Right lobe of liver (tissue), 6 donors: Measurements from ENCODE around the gene CAB39L. TPM values are rescaled to one million over a fixed set of nuclear protein-coding genes. Genes with fewer than 3 reads are reported as not detected.

Experiments used
- ATAC-seq, 4 donors: fragments of 200-7000 bp; cut with Tn5 transposase; one replicate each; pipeline ENCODE4 v1.9.1; 2020; ENCODE audit warnings: mild to moderate bottlenecking in 4 of 4, moderate library complexity in 4 of 4
- DNase-seq, 3 donors: peaks; one replicate each; pipeline ENCODE4 v3.0.0-alpha.2; 2020
- H3K27ac ChIP-seq, 3 donors: fragments of 200-600 bp; one replicate each; pipeline ENCODE4 v1.8.0; 2022
- H3K27me3 ChIP-seq, 2 donors: fragments of 200-600 bp; one replicate each; pipeline ENCODE4 v1.8.0; 2022
- H3K36me3 ChIP-seq, 4 donors: fragments of 200-600 bp; sonication (generic) in 1 of 4; one replicate each; pipeline versions ENCODE4 v1.5.1 to v1.8.0; 2017 to 2022; ENCODE audit warnings: control low read depth in 1 of 4
- H3K4me1 ChIP-seq, 4 donors: fragments of 200-600 bp; sonication (generic) in 1 of 4; one replicate each; pipeline versions ENCODE4 v1.5.1 to v1.8.0; 2017 to 2022; ENCODE audit warnings: control low read depth in 1 of 4
- H3K4me3 ChIP-seq, 3 donors: fragments of 200-600 bp; one replicate each; pipeline ENCODE4 v1.8.0; 2022
- H3K9me3 ChIP-seq, 4 donors: fragments of 200-600 bp; sonication (generic) in 1 of 4; one replicate each; pipeline versions ENCODE4 v1.5.1 to v1.8.0; 2017 to 2022; ENCODE audit warnings: control low read depth in 1 of 4
- CTCF ChIP-seq, 4 donors: fragments of 200-600 bp in 3 of 4; fragments of 450-650 bp in 1 of 4; IDR thresholded peaks; one replicate each; pipeline versions ENCODE4 v1.5.1 to v1.8.0; 2016 to 2022; ENCODE audit warnings: antibody characterized with exemption in 4 of 4, mild to moderate bottlenecking in 2 of 4
- POLR2A ChIP-seq: fragments of 450-650 bp; IDR thresholded peaks from one replicate; pipeline ENCODE4 v1.6.1; 2017; ENCODE audit warnings: antibody characterized with exemption, mild to moderate bottlenecking
- WGBS: methylation state at CpG from one replicate; pipeline ENCODE4 v1.1.6; 2018; ENCODE audit warnings: low coverage, low lambda C conversion rate; ENCODE audit not compliant: insufficient coverage; ENCODE audit errors: missing lambda C conversion rate; 5-methylcytosine and 5-hydroxymethylcytosine counted together
- intact Hi-C, 2 donors: fragments of 100-400 bp; cut with DNase I; formaldehyde crosslinking; loops; one replicate each; pipeline versions ENCODE4 v1.11.2 to v1.14.1; 2022
- total RNA-seq, 6 experiments: library from RNA; depleted of rRNA in 2 of 6; stranded (reverse); fragments of >200 nt in 2 of 6; fragmentation: NEBNext Ultra II Directional in 3 of 6; extraction: Animal tissue kit (Norgen Biotek cat#: 25700) in 3 of 6; gene quantifications; one replicate each; pipeline versions ENCODE4 v1.1.0 to v1.2.4, GENCODE V29; 2016 to 2023
- donor health status: DM: no; HTN: yes; CAD: no.
- donor health status: DM: no; HTN: no; CAD: no.
- donor health status: DM: no; HTN: no; CAD: no.
- donor health status: DM: no; HTN: yes; CAD: no.
- donor health status: DM: no; HTN: yes; CAD: no.

The CAB39L gene
- total RNA-seq, 6 experiments from 2014 or later = 1.9 to 4.1 (median 2.8) TPM

- no peak overlapping the region for H3K27ac ChIP-seq
- intact Hi-C loops = no loop called here
- H3K27me3 ChIP-seq = no peaks in the 10 kb centered on the region
- no peak overlapping the region for H3K4me3 ChIP-seq
- no peaks in the 10 kb centered on the region for H3K4me1 ChIP-seq
- WGBS = 78% methylated on average over 5 of the region's 7 CpGs
- DNase-seq = no peak
- ATAC-seq = no peak
- H3K9me3 ChIP-seq = no peaks in the 10 kb centered on the region
- TF ChIP-seq POLR2A (no peak), CTCF (IDR thresholded peaks at IDR 0.05) (no peak)
- no peaks in the 10 kb centered on the region for H3K36me3 ChIP-seq
Measured at GRCh38 chr13:49403996-49404702, 39.7 kb downstream of the CAB39L start.

- Histone ChIP-seq H3K4me3 (no peak overlapping the region), H3K27me3 (no peaks in the 10 kb centered on the region), H3K36me3 (no peaks in the 10 kb centered on the region), H3K27ac (no peak overlapping the region), H3K9me3 (no peaks in the 10 kb centered on the region), H3K4me1 (no peaks in the 10 kb centered on the region)
- DNase-seq = no peak
- 51% methylated on average over 7 of the region's 7 CpGs for WGBS
- intact Hi-C loops = no loop called here
- peak; percentile 48 to 73 (median 67) for ATAC-seq
- TF ChIP-seq CTCF (IDR thresholded peaks at IDR 0.05) = no peak
- TF ChIP-seq POLR2A = no peak
Measured at GRCh38 chr13:49400755-49401659, 42.9 kb downstream of the CAB39L start.

GRCh38 chr13:49399801-49400472 is 43.9 kb downstream of the CAB39L start:
- Histone ChIP-seq H3K9me3 (no peaks in the 10 kb centered on the region), H3K36me3 (no peaks in the 10 kb centered on the region), H3K4me3 (no peak overlapping the region), H3K27ac (no peak overlapping the region), H3K4me1 (no peaks in the 10 kb centered on the region), H3K27me3 (no peaks in the 10 kb centered on the region)
- WGBS = 76% methylated on average over 1 of the region's 1 CpG
- ATAC-seq = no peak
- DNase-seq = no peak
- no peak for TF ChIP-seq CTCF (IDR thresholded peaks at IDR 0.05)
- TF ChIP-seq POLR2A = no peak
- intact Hi-C loops = no loop called here

GRCh38 chr13:49395878-49396380 is 47.9 kb downstream of the CAB39L start:
- Histone ChIP-seq H3K9me3 (no peaks in the 10 kb centered on the region), H3K4me3 (no peak overlapping the region), H3K27ac (no peak overlapping the region), H3K27me3 (no peaks in the 10 kb centered on the region), H3K36me3 (no peaks in the 10 kb centered on the region), H3K4me1 (no peaks in the 10 kb centered on the region)
- no peak for DNase-seq
- no peak for ATAC-seq
- intact Hi-C loops = no loop called here
- WGBS = 83% methylated on average over 1 of the region's 1 CpG
- TF ChIP-seq CTCF (IDR thresholded peaks at IDR 0.05) (no peak), POLR2A (no peak)
